ENCODE data around the gene ACVR1B.

The ACVR1B gene

GRCh38 chr12:52003016-52003550 is 51.6 kb downstream of the ACVR1B start:
- no peaks in the 10 kb centered on the region for H3K27me3 ChIP-seq (ENCODE audit: low read depth)
- in situ Hi-C loops (cut with MboI; ENCODE audit: low sequenced_read_pairs), result no loop called here
- H3K4me1 ChIP-seq, result peaks cover 4% of the 10 kb centered on the region; the same call in 1 of the 2 replicates
- H3K9me3 ChIP-seq, result no peaks in the 10 kb centered on the region
- no peak for DNase-seq (ENCODE audit: low spot score in 2 of 2)
- peaks cover 9% of the 10 kb centered on the region for H3K36me3 ChIP-seq (replicated peaks)
- no peak overlapping the region for H3K4me3 ChIP-seq

DNA sequence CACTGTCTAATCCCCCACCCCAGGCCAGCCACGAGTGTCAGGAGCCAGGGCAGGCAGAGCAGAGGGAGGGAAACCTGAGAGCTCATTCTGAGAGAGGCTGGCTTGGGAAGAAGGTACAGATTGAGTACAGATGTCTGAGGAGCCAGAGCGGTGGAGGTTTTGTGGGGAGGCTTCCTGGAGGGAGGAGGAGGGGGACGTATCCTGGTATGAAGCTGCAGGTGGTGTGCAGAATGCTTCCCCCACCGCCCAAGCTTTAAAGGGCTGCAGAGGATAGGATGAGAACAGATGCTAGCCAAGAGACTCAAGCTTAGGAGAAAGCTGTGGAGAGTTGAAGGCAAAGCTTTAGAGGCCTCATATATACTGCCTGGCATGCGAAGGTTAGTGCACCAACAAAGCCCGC is 52.1 kb downstream of the ACVR1B start:
- Histone ChIP-seq H3K27me3 (ENCODE audit: low read depth) (no peaks in the 10 kb centered on the region), H3K9me3 (no peaks in the 10 kb centered on the region), H3K36me3 (replicated peaks) (peaks cover 9% of the 10 kb centered on the region), H3K4me3 (no peak overlapping the region), H3K4me1 (peaks cover 4% of the 10 kb centered on the region; the same call in 1 of the 2 replicates)
- DNase-seq (ENCODE audit: low spot score in 2 of 2), result no peak
- in situ Hi-C loops (cut with MboI; ENCODE audit: low sequenced_read_pairs), result no loop called here

GRCh38 chr12:52004042-52004648 is 52.6 kb downstream of the ACVR1B start:
- H3K4me1 ChIP-seq, result peaks cover 4% of the 10 kb centered on the region; the same call in 1 of the 2 replicates
- H3K27me3 ChIP-seq (ENCODE audit: low read depth), result no peaks in the 10 kb centered on the region
- peaks cover 5% of the 10 kb centered on the region for H3K36me3 ChIP-seq (replicated peaks)
- H3K9me3 ChIP-seq, result no peaks in the 10 kb centered on the region
- in situ Hi-C loops (cut with MboI; ENCODE audit: low sequenced_read_pairs), result no loop called here
- peak; percentile 26 to 69 for DNase-seq (ENCODE audit: low spot score in 2 of 2)
- H3K4me3 ChIP-seq, result no peak overlapping the region

DNA sequence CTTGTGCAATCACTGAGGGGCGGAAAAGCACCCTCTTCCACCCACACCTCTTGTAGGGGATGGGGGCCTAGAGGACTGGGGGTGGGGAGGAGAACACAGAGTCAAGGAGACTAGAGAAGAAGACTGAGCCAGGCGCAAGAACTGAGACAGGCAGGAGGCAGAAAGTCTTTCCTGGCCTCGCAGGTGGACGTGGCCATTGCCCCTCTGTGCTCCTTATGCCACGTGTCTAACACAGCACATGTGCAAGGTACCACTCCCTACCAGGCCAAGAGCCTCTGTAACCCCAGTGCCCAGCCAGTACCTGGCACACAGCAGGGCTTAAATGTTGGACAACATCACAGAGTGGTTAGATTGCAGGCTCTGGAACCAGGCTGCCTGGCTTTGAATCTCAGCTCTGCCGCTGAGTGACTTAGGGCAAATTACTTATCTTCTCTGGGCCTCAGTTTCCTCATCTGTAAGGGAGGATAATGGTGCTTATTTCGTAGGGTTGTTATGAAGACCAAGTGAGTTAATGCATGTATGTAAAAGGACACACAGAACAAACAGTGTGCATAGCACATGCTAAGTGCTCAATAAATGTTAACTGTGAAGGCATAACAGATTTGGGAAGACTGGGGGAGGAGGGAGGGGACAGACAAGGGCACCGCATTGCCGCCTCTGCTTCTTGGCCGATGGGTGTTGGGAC is 53.9 kb downstream of the ACVR1B start:
- Histone ChIP-seq H3K36me3 (replicated peaks) (no peaks in the 10 kb centered on the region; the same call in 1 of the 2 replicates), H3K4me3 (no peak overlapping the region), H3K27me3 (ENCODE audit: low read depth) (no peaks in the 10 kb centered on the region), H3K9me3 (no peaks in the 10 kb centered on the region), H3K4me1 (peaks cover 7% of the 10 kb centered on the region)
- no peak for DNase-seq (ENCODE audit: low spot score in 2 of 2)
- in situ Hi-C loops (cut with MboI; ENCODE audit: low sequenced_read_pairs), result no loop called here

DNA sequence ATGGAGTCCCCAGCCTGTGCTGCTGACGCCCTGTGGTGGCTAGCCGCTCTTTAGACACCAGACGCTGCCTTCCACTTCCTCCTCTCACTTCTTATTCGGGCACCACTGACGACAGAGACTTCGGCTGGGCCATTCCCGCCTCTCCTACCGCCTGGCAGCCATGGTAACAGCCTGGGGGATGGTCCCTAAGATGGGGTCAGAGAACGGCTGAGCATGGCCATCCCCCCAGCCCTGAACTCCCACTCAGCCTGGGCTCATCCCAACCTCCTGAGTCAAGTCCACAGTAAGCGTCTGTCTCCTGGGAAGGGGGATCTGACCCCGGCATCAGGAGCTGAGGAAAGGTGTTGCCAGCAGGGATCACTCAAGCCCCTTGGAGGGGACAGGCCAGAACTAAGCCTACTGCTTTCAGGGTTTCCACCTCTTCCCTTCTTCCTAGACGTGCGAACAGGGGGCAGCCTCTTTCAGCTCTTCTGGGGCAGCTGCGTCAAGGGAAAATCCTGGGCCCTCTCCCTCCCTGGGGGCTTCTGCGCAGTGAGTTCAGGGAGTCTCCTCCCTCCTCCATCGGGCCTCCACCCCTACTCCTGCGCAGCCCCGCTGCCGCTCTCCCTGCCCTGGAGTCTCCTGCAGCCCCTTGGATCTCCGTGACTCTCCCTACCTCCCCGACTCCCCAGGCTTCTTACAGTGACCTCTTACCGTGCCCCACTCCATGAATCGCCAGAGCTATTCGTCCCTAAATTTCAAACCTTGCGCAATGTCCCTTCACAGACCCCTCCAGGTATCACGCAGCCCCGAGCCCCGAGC is 54.6 kb downstream of the ACVR1B start:
- Histone ChIP-seq H3K4me3 (peak overlapping the region; percentile 54), H3K27me3 (ENCODE audit: low read depth) (no peaks in the 10 kb centered on the region), H3K4me1 (peaks cover 7% of the 10 kb centered on the region), H3K9me3 (no peaks in the 10 kb centered on the region), H3K36me3 (replicated peaks) (no peaks in the 10 kb centered on the region; the same call in none of the 2 replicates)
- in situ Hi-C loops (cut with MboI; ENCODE audit: low sequenced_read_pairs), result no loop called here
- DNase-seq (ENCODE audit: low spot score in 2 of 2), result no peak

- Histone ChIP-seq H3K4me1 (peaks cover 7% of the 10 kb centered on the region), H3K27me3 (ENCODE audit: low read depth) (no peaks in the 10 kb centered on the region), H3K4me3 (peak within 1 kb of the TSS; percentile 54), H3K36me3 (replicated peaks) (no peaks in the 10 kb centered on the region; the same call in none of the 2 replicates), H3K9me3 (no peaks in the 10 kb centered on the region)
- in situ Hi-C loops (cut with MboI; ENCODE audit: low sequenced_read_pairs), result no loop called here
- DNase-seq (ENCODE audit: low spot score in 2 of 2), result peak; percentile 27 to 82
These were observed 55.2 kb downstream of the ACVR1B start, which contains the start of gene TAMALIN for GRCh38 chr12:52006726-52007157. TSS of gene TAMALIN (plus strand) at chr12:52006946. CDS start at chr12:52007020, 74 bp downstream.

- in situ Hi-C loops (cut with MboI; ENCODE audit: low sequenced_read_pairs), result no loop called here
- H3K27me3 ChIP-seq (ENCODE audit: low read depth), result no peaks in the 10 kb centered on the region
- peak overlapping the region; percentile 54 for H3K4me3 ChIP-seq
- DNase-seq (ENCODE audit: low spot score in 2 of 2), result peak in 1 of 2 experiments; percentile 46
- H3K4me1 ChIP-seq, result peaks cover 7% of the 10 kb centered on the region
- no peaks in the 10 kb centered on the region; the same call in none of the 2 replicates for H3K36me3 ChIP-seq (replicated peaks)
- H3K9me3 ChIP-seq, result no peaks in the 10 kb centered on the region
These were observed 55.8 kb downstream of the ACVR1B start for GRCh38 chr12:52007158-52007921.

GRCh38 chr12:52007982-52008510 is 56.5 kb downstream of the ACVR1B start:
- no peak for DNase-seq (ENCODE audit: low spot score in 2 of 2)
- Histone ChIP-seq H3K36me3 (replicated peaks) (no peaks in the 10 kb centered on the region; the same call in 1 of the 2 replicates), H3K4me1 (peaks cover 7% of the 10 kb centered on the region), H3K9me3 (no peaks in the 10 kb centered on the region), H3K27me3 (ENCODE audit: low read depth) (no peaks in the 10 kb centered on the region), H3K4me3 (peak overlapping the region; percentile 54)
- in situ Hi-C loops (cut with MboI; ENCODE audit: low sequenced_read_pairs), result no loop called here

DNA sequence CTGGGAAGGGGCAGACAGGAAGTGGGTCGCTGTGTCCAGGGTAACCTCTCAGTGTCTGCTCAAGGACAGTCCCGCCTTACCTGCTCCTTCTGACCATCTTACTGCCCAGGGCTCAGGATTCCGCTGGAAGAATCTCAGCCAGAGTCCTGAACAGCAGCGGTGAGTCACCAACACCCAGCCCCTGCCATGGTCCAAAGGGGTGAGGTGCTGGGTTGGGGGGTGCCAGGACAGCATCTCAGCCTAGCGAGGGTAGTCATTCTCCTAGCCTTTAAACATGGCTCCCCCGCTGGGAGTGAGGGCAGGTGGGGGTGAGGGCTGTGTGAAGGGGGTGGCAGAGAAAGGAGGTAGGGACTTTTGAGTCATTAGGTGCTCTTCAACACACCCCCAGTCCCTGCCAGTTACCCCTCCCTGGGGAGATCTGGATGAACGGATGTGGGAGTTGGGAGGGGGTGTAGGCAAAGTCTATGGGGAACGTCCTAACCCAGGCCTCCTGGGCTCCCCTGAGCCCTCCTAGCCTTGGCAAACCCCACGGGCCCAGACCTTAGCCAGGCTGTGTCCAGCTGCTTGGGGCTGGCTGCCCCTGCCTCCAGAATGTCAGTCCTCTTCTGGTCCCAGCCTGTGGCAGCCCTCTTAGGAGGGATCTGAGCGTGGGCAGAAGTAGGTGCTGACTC is 57.7 kb downstream of the ACVR1B start:
- in situ Hi-C loops (cut with MboI; ENCODE audit: low sequenced_read_pairs), result no loop called here
- Histone ChIP-seq H3K9me3 (no peaks in the 10 kb centered on the region), H3K4me1 (peaks cover 7% of the 10 kb centered on the region), H3K27me3 (ENCODE audit: low read depth) (no peaks in the 10 kb centered on the region), H3K4me3 (no peak overlapping the region), H3K36me3 (replicated peaks) (no peaks in the 10 kb centered on the region; the same call in 1 of the 2 replicates)
- DNase-seq (ENCODE audit: low spot score in 2 of 2), result no peak

- no peak overlapping the region for H3K4me3 ChIP-seq
- peaks cover 7% of the 10 kb centered on the region for H3K4me1 ChIP-seq
- in situ Hi-C loops (cut with MboI; ENCODE audit: low sequenced_read_pairs), result no loop called here
- no peaks in the 10 kb centered on the region; the same call in 1 of the 2 replicates for H3K36me3 ChIP-seq (replicated peaks)
- DNase-seq (ENCODE audit: low spot score in 2 of 2), result peak; percentile 40 to 81
- H3K9me3 ChIP-seq, result no peaks in the 10 kb centered on the region
- no peaks in the 10 kb centered on the region for H3K27me3 ChIP-seq (ENCODE audit: low read depth)
These were observed 58.7 kb downstream of the ACVR1B start for GRCh38 chr12:52010152-52010622.

DNA sequence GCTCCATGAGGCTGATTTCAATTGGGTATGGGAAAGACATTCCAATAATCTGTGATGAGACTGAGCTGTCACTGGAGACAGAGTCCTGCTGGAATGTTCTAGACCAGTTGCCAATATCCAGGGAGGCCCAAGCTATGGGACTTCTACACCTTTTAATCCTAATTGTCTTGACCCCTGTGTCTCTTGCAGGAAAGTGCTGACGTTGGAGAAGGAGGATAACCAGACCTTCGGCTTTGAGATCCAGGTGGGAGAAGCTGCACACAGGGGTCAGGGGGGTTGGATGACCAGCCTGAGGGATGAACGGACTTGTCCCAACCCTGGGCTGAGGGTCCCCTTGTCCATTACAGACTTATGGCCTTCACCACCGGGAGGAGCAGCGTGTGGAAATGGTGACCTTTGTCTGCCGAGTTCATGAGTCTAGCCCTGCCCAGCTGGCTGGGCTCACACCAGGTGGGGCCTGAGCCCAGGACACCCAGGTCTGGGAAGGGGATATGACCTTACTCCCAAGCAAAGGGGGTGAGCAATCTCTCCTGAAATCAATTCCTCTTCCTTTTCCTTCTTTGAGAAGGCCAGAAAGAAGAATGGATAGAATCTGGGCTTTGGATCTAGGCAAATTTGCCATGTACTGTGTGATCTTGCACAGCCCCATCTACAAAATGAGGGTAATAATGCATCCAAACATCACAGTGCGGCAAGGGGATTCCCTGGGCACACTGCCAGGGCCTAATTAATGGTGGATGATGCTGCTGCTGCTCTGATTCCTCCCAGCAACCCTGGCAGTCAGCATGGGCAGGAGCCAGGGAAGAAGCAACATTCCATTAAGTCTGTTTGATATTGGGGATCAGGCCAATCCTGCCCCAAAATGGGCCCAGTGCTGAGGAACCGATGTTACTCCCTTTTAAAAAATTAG is 59.4 kb downstream of the ACVR1B start:
- Histone ChIP-seq H3K4me3 (no peak overlapping the region), H3K27me3 (ENCODE audit: low read depth) (no peaks in the 10 kb centered on the region), H3K9me3 (no peaks in the 10 kb centered on the region), H3K36me3 (replicated peaks) (no peaks in the 10 kb centered on the region; the same call in 1 of the 2 replicates), H3K4me1 (peaks cover 7% of the 10 kb centered on the region)
- in situ Hi-C loops (cut with MboI; ENCODE audit: low sequenced_read_pairs), result no loop called here
- no peak for DNase-seq (ENCODE audit: low spot score in 2 of 2)

Measured in HAP-1 (cell line).